ENCODE results near the gene TCTA.

DNA sequence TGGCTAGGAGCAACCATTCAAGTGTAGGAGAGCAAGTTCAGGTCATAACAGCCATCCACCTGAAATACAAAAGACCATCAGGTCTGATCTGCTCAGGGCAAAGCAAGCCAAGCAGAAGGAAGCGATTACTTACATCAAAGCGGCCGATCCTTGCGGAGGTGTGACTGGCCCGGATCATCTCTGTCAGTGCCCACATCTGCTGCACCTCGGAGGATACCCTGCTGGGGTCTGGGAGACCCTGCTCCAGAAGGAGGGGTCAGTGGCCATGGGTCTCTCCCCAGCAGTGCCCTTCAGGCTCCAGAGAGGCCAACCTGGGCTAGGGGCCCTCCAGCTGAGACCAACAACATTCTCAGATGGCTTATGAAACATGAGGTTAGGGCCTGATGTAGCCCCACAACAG lies 12.6 kb downstream of the TCTA start:
- TF ChIP-seq EZH2 (IDR thresholded peaks at IDR 0.05; ENCODE audit: borderline replicate concordance, low read length) = no peak
- TF ChIP-seq, protein P1, sequence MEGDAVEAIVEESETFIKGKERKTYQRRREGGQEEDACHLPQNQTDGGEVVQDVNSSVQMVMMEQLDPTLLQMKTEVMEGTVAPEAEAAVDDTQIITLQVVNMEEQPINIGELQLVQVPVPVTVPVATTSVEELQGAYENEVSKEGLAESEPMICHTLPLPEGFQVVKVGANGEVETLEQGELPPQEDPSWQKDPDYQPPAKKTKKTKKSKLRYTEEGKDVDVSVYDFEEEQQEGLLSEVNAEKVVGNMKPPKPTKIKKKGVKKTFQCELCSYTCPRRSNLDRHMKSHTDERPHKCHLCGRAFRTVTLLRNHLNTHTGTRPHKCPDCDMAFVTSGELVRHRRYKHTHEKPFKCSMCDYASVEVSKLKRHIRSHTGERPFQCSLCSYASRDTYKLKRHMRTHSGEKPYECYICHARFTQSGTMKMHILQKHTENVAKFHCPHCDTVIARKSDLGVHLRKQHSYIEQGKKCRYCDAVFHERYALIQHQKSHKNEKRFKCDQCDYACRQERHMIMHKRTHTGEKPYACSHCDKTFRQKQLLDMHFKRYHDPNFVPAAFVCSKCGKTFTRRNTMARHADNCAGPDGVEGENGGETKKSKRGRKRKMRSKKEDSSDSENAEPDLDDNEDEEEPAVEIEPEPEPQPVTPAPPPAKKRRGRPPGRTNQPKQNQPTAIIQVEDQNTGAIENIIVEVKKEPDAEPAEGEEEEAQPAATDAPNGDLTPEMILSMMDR (conservative IDR thresholded peaks at IDR 0.05 in 1 of 2, IDR thresholded peaks at IDR 0.05 in 1 of 2; ENCODE audit: extremely low read depth in 1 of 2, insufficient read depth in 1 of 2, low read depth in 1 of 2, low read length in 2 of 2) = no peak

Measured in mammary epithelial cell (primary cell).